Transverse colon (tissue), 3 donors: ENCODE data around the gene RAB24.

Experiments
- CTCF ChIP-seq, 5 experiments: fragments of 200-600 bp in 3 of 5; fragments of 450-650 bp in 2 of 5; sonication (generic) in 3 of 5; IDR thresholded peaks; 1 replicate in 2 of 5; 2 replicates in 3 of 5; pipeline ENCODE4 v1.5.1; 2016 to 2017; ENCODE audit warnings: antibody characterized with exemption in 5 of 5, inconsistent platforms in 3 of 5, mild to moderate bottlenecking in 2 of 5, moderate library complexity in 1 of 5
- EP300 ChIP-seq: sonication (generic); formaldehyde crosslinking; IDR thresholded peaks from one replicate; pipeline ENCODE4 v1.6.1; 2017; ENCODE audit warnings: antibody characterized with exemption, low read depth
- POLR2A ChIP-seq: fragments of 450-650 bp; IDR thresholded peaks from one replicate; pipeline ENCODE4 v1.6.1; 2016; ENCODE audit warnings: antibody characterized with exemption, mild to moderate bottlenecking, moderate library complexity

- TF ChIP-seq POLR2A (no peak), CTCF (IDR thresholded peaks at IDR 0.05) (no peak), EP300 (no peak)
These were observed 25.2 kb upstream of the RAB24 start for GRCh38 chr5:177328545-177329231.
